MV-4-11 (cell line): ENCODE results near the gene ABI3.
"Not testable (repeated sequence)": the region's sequence is repeated elsewhere in the genome, so short reads cannot be mapped to it uniquely, and the experiment has no call there.

Source experiments
- DNase-seq: peaks from one replicate; lab custom pipeline; 2025; lab: John Stamatoyannopoulos, UW

Gene ABI3, protein sequence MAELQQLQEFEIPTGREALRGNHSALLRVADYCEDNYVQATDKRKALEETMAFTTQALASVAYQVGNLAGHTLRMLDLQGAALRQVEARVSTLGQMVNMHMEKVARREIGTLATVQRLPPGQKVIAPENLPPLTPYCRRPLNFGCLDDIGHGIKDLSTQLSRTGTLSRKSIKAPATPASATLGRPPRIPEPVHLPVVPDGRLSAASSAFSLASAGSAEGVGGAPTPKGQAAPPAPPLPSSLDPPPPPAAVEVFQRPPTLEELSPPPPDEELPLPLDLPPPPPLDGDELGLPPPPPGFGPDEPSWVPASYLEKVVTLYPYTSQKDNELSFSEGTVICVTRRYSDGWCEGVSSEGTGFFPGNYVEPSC

DNA sequence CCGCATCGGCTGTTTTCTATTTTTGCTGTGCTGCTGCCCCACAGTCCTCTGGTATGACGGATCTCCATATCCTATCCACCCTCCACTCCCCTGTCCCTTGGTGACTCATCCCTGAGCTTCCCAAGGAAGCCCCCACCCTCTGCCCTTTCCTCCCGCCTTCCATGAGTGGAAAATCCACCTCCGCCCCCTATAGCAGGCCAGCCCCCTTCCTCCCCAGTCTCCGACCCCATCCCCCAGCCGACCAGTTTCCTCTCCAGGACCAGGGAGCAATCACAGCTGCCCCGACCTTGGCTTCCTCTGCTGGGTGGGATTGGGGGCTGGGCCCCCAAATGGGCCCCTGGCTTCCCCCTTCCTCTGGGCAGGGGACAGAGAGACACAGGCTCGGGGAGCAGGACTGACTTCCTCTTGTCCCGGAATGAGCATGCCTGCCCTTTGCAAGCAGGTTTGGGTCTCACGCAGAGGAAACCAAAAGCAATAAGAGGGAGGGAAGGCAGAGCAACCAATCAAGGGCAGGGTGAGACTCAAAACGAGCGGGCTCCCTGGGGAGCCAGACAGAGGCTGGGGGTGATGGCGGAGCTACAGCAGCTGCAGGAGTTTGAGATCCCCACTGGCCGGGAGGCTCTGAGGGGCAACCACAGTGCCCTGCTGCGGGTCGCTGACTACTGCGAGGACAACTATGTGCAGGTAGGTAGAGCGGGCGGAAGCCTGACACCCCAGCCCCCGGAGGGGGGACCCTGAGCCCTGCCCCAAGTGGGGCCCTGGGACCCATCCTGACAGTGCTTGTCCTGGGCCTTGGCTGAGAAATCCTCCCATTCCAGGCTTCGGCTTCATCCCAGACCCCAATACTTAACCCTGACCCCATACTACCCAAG, at the start of gene ABI3, which contains the start of gene GNGT2:
ABI3 (plus strand) TSS at position 550 of the 872 bp plus-strand sequence; CDS start at position 568, 18 bp downstream.
GNGT2 (minus strand) TSS at position 417 of the 872 bp plus-strand sequence. CDS start 3,152 bp downstream, outside the sequence.
- DNase-seq, result peak; percentile 35

DNA sequence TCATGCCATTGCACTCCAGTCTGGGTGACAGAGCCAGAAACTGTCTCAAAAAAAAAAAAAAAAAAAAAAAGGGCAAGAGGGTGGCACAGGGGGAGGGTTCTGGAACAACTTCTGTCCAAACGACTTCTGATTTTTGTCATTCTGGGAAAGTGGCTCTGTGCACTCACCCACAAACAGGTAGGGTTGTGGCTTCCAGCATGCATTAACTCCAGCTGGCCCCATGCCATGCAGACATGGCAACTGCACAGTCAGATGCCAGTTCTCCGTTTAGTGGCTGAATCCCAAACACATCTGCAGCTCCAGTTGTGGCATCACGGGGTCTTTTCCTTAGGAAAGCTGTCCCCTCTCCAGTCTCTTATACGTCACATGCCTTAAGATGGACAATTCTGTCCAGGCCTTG, 47.6 kb upstream of the ABI3 start:
- no peak for DNase-seq

DNA sequence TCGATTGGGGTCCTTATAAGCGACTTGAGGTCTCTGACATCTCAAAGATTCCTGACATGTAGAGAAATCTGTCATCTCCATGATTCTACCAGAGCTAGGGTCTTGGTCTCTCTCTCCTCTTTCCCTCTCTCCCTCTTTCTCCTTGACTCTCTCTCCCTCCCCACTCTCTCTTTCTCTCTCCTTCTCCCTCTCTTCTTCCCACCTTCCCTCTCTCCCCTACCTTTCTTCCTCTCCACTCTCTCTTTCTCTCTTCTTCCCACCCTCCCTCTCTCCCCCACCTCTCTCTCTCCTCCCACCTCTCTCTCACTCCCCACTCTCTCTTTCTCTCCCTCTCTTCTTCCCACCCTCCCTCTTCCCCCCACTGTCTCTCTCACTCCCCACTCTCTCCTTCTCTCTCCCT, 45.4 kb upstream of the ABI3 start:
- DNase-seq, result no peak

DNA sequence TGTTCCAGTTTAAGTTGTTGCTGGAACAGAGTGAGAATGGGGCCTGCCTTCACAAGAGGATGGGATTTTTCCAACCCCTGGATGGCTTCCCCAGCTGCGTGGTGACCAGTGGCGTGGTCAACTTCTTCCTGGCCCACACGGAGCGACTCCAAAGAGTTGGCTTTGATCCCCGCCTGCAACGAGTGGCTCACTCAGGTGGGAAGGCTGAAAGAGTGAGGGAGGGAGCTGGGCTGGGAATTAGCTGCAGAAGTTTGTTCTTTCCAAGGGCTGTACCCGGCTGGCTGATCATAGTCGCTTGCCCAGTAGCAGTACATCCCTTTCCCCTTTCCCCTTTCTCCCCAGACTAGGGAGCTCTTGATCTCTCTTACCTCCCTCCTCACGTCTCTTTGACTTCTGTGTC, 41.8 kb upstream of the ABI3 start:
- DNase-seq, result no peak

DNA sequence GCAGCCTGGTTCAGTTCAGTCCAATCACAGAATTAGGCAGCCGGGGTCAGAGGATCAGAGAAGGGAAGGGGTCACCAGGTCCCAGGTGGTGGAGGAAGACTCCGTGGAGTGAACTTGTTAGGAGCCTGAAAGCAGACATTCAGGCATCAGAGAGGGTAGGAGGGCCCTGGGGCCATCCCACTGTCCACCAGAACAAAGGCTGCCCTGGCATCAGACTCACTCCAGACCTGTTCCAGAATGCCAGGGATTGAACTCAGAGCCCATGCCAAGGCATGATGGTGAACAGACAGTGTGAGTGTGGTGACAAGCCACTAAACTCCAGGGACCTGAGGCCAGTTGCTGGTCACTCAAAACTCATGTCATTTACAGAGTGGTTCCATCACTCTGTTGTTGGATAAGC, 40.3 kb upstream of the ABI3 start:
- DNase-seq, result no peak

DNA sequence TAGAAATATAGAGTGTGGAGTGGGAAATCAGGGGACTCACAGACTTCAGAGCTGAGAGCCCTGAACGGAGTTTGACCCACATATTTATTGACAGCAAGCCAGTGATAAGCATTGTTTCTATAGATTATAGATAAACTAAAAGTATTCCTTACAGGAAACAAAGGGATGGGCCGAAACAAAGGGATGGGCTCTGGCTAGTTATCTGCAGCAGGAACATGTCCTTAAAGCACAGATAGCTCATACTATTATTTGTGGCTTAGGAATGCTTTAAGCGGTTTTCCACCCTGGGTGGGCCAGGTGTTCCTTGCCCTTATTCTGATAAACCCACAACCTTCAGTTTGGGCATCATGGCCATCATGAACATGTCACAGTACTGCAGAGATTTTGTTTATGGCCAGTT, 39.8 kb upstream of the ABI3 start:
- DNase-seq, result not testable (repeated sequence)

DNA sequence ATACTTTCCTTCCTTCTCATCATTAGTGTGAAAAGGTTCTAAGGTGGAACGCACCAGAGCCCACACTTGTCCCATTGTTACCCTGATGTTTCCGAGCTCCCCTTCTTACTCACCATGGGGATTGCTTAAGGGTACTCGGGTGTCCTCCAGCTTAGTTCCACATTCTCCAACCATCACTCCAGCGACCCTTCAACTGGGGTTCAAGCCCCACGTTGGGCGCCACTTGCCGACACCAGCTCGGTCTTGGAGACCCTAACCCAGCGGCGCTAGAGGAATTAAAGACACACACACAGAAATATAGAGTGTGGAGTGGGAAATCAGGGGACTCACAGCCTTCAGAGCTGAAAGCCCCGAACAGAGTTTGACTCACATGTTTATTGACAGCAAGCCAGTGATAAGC, 34.5 kb upstream of the ABI3 start:
- DNase-seq, result not testable (repeated sequence)

DNA sequence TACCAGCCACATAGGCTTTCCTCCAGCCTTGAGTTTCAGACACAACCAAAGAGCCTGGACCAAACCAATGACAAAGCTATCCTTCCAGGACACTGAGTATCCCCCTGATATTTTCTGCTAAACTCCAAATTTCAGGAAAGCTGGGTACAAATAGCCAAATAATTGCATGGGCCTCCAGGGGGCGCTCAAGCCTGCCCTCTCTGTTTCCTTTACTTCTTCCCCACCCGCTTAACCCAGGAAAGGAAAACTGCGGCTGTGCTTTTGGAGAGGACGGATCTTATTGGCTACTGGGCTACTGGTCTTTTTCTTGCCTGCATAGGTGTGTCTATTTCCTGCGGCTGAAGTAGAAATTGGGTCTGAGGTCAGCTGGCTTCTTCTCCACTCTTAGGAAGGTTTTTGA, 30.2 kb upstream of the ABI3 start:
- DNase-seq, result peak; percentile 34

DNA sequence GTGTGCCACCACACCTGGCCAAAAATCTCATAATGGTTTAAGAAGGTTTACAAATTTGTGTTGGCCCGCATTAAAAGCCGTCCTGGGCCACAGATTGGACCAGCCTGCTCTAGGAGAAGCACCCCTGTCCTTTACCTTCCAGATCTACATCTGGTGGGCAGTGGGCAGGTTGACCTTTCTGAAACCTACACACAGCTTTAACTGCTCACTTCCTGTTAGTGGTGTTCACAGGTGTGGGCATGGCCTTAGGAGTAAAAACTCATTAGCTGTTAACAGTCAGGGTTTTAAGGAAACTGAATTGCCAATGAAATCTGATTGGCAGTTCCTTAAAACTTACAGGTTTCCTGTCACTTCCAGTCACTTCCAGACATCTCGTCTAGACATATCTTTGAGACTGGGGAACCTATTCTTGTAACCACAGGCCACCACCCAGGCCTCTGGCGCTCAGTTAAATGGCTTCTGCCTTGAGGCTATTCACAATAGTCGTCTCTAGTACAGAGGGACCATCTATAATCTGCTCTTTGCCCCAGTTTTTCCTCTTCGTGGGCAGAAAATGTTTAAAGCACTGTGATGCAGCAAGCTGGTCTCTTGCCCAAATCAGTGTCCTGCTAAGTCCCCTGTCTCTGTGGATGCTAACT, 29.4 kb upstream of the ABI3 start:
- DNase-seq, result no peak

DNA sequence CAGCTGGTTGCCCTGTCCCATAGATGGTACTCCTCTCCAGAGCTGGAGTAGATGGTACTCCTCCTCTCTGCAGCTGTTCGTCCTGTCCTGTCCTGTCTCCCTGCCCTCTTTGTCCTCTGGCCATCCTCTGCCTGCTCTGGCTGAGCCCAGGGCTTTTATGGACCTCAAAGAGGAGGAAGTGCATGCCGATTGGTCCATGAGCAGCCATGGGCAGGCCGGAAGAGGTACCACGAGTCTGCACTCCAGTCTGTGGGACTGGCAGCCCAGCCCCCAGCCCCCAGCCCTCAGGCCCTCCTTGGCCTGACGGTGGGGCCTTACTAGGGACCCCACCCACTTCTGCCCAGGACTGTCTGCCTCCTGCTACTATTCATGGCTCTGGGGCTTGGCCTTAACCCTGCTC, 27.2 kb upstream of the ABI3 start:
- DNase-seq, result no peak

DNA sequence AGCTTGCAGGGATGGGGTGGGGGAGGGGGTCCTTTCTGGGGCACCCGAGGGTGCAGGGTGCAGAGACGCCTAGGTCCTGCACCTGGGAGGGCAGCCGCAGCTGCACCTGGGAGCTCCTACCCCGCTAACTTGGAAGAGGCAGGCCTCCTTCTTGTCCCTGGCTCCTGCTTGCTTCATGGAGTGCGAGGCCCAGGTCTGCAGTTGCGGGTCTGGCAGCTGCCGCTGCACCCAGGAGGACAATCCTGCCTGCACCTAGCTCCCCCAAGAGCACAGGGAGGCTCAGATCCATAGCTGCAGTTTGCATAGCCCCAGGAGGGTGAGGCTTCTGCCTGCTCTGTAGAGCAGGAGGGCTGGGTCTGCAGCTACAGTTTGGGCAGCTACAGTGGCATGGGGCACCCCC, 26.7 kb upstream of the ABI3 start:
- DNase-seq, result no peak

DNA sequence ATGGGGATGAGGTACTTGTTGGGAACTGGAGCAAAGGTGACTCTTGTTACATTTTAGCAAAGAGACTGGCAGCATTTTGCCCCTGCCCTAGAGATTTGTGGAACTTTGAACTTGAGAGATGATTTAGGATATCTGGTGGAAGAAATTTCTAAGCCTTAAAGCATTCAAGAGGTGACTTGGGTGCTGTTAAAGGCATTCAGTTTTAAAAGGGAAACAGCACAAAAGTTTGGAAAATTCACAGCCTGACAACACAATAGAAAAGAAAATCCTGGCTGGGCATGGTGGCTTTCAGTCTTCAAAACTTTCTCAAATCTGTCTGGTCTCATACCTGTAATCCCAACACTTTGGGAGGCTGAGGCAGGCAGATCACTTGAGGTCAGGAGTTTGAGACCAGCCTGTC, 26.0 kb upstream of the ABI3 start:
- not testable (repeated sequence) for DNase-seq

DNA sequence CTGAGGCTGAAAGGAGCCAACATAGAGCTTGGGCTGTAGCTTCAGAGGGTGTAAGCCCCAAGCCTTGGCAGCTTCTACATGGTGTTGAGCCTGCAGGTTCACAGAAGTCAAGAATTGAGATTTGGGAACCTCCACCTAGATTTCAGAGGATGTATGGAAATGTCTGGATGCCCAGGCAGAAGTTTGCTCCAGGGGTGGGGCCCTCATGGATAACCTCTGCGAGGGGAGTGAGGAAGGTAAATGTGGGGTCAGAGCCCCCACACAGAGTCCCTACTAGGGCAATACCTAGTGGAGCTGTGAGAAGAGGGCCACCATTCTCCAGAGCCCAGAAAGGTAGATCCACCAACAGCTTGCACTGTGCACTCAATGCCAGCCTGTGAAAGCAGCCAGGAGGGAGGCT, 25.1 kb upstream of the ABI3 start:
- not testable (repeated sequence) for DNase-seq

DNA sequence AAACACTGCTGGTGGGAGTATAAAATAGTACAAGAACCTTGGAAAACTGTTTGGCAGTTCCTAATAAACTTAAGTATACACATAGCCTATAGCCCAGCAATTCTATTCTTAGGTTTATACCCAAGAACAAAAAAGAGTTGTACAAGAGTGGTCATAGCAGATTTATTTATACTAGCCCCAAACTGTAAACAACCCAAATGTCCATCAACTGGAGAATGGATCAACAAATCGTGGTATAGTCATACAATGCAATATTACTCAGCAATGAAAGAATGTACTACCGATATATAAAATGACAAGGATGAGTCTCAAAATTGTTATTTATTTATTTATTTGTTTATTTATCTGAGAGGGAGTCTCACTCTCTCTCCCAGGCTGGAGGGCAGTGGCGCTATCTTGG, 23.2 kb upstream of the ABI3 start:
- DNase-seq, result no peak

DNA sequence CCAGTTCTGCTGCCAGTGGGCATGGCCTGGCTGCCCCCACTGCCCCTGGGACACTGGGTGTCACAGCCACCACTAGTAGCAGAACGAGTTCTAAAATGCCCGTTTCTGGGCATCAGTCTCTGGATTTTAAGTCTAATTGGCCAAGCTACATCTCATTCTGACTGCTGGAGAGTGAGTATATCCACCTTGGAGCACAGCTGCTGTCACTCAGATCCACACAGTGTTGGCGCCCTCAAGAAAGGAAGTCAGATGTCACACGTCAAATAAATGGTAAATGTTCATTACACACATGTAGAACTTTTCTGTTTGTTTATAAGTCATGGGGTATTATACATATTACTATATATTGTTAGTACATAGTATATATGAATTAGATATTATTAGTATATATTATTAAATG, 19.6 kb upstream of the ABI3 start:
- DNase-seq, result no peak

DNA sequence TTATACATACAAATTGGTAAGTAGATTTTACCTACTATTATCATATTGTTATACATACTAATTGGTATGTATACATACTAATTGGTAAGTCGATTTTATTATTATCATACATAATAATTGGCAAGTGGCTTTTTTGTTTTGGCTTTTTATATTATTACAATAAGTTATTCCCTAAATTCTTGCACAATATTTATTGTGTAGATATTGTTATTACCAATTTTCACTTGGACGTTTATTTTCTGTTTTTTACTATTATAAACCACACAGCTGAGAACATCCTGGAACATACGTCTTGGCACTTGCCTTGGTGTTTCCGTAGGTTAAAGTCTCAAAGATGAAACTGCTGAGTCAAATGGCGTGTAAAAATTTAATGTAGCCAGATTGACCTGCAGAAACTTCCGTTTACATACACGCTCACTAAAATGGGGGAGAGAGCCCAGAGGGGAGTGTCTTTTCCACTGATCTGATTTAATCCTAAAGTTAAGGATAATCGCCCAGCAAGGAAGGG, 19.0 kb upstream of the ABI3 start:
- DNase-seq, result no peak

DNA sequence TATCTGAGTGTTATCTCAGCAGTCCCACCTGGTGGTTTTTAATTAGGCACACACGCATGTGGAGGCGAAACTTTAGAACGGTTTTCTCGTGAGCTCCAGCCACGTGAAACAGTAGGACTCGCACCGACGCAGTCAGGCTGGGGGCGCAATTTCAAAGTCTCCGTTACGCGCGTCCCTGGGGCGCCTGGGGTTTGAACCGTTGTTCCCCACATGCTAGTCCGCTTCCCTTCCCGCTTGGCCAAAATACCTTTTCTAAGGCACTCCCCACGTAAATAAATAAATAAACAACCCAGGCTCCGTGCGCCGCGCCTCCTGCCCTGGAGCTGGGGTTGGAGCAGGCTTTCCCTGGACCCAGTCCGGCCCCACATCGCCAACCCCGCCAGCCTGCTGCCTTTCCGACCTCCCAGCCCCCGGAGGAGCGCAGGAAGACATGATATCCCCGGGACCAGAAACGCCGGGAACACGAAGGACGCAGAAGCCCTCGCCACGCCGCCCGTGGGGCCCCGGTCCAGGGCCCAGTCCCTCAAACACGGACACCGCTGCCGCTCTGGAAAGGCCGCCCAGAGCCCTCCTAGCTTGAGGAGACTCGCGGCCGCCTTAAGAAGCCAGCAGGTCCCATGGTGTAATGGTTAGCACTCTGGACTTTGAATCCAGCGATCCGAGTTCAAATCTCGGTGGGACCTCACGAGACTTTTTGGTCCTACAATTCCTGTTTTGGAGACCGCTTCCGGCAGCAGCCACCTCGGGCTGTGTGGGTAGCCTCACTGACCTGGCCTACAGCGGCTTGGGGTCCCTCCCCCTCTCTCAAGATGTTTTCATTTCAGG, 18.4 kb upstream of the ABI3 start:
- peak; percentile 83 for DNase-seq

DNA sequence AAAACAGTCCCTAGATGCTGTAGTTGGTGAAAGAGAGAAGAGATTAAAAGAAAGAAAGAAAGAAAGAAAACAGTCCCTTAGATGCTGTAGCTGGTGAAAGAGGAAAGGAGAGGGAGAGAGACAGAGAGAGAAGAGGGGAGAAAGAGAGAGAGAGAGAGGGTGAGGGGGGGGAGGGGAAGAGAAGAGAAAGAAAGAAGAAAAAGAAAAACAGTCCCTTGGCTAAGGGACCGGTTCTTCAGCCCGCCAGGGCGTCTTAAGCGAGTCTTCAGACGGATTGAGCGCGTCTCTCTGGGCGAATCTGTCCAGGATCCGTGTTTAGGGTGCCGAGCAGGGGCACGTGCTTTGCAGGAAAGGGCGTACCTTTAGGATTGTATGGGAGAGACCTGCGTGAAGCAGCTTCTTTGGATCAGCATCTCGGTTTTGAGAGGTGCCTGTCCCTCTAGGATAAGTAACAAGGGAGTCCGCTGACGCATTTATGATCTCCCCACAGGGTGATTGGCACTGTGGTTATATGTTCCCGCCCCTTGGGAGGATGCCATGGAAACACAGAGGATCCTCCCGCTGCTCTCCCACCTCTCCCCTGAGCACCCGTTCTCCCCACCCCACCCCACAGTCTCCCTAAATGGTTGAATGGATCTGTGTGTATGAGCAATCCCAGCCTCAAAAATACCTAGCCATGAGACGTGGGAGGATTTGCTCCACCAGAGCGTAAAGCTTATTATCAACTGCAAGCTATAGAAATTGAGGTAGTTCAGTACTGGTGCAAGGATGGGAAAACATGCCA, 16.8 kb upstream of the ABI3 start:
- peak; percentile 56 for DNase-seq

DNA sequence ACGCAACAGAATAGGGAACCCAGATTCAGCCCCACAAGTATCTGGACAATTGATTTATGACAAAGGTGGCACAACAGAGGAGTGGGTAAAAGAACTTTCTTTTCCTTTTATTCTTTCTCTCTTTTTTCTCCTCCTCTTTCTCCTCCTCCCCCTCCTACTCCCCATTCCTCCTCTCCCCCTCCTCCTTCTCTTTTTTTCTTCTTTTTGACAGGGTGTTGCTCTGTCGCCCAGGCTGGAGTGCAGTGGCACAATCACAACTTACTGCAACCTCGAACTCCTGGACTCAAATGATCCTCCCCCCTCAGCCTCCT, 16.3 kb upstream of the ABI3 start:
- DNase-seq, result no peak

DNA sequence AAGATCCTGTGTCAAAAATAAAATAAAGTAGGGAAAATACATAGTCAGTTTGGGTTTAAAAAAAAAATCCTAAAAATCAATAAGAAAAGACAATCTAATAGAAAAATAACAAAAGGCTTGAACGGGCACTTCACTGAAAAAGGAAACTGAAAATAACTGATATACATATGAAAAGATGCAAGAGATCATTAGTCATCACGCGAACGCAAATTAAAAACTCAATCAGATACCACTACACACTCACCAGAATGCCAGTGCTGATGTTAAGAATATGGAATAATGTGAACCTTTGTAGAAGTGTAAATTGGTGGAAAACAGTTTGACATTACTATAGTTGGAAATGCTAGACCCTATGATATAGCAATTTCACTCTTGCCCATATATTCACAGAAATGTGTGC, 14.8 kb upstream of the ABI3 start:
- DNase-seq, result no peak

DNA sequence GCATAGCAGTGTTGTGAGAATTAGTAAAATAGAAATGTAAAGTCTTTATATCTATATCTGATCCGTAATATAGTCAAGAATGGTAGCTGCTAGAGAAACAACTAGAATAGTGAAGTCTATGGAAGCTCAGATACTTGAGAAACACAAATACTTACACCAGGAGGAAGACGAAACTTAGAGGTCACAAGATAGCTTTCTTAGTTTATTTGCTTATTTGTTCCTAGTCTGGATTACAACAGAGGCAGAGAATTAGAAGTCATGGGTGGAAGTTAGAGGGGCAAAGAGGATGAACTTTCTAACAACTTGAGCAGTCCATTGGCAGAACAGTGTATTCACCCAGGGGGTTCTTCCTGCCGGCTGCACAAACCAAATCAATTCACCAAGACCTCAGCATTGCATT, 14.0 kb upstream of the ABI3 start:
- DNase-seq, result no peak
